ENCODE results near the gene RNF7.

Gene RNF7

GRCh38 chr3:141710888-141711616 lies 27.0 kb upstream of the RNF7 start:
- H4K20me1 ChIP-seq (ENCODE audit: insufficient read depth, low read length), result no peaks in the 10 kb centered on the region
- no peak overlapping the region for H3K27ac ChIP-seq (ENCODE audit: low read length)
- no peaks in the 10 kb centered on the region for H3K9me2 ChIP-seq (replicated peaks; ENCODE audit: insufficient read depth, low read length)
- no peaks in the 10 kb centered on the region for H3K36me3 ChIP-seq (replicated peaks; ENCODE audit: insufficient read depth, low read length)
- no peaks in the 10 kb centered on the region for H3K9me3 ChIP-seq (replicated peaks; ENCODE audit: insufficient read depth, low read length)
- no peak overlapping the region for H3K4me2 ChIP-seq (ENCODE audit: low read depth, low read length)
- TF ChIP-seq EZH2 (optimal IDR thresholded peaks at IDR 0.05; ENCODE audit: low read depth, low read length) (no peak), EZH2phosphoT487 (IDR thresholded peaks at IDR 0.05; ENCODE audit: low read length) (no peak)
- TF ChIP-seq, protein P1, sequence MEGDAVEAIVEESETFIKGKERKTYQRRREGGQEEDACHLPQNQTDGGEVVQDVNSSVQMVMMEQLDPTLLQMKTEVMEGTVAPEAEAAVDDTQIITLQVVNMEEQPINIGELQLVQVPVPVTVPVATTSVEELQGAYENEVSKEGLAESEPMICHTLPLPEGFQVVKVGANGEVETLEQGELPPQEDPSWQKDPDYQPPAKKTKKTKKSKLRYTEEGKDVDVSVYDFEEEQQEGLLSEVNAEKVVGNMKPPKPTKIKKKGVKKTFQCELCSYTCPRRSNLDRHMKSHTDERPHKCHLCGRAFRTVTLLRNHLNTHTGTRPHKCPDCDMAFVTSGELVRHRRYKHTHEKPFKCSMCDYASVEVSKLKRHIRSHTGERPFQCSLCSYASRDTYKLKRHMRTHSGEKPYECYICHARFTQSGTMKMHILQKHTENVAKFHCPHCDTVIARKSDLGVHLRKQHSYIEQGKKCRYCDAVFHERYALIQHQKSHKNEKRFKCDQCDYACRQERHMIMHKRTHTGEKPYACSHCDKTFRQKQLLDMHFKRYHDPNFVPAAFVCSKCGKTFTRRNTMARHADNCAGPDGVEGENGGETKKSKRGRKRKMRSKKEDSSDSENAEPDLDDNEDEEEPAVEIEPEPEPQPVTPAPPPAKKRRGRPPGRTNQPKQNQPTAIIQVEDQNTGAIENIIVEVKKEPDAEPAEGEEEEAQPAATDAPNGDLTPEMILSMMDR (IDR thresholded peaks at IDR 0.05; ENCODE audit: low read length), result no peak
- no peak for DNase-seq
- no peaks in the 10 kb centered on the region for H3F3A ChIP-seq (ENCODE audit: insufficient read depth, low read length)
- H3K27me3 ChIP-seq (replicated peaks; ENCODE audit: insufficient read depth, low read length), result no peaks in the 10 kb centered on the region
- no peak overlapping the region for H3K4me3 ChIP-seq (ENCODE audit: low read length)
- no peaks in the 10 kb centered on the region for H3K79me2 ChIP-seq (ENCODE audit: low read length)
- H2AFZ ChIP-seq (ENCODE audit: low read length), result no peak overlapping the region
- no peaks in the 10 kb centered on the region for H3K4me1 ChIP-seq (ENCODE audit: low read length)
- H3K9ac ChIP-seq (ENCODE audit: low read length), result no peak overlapping the region

- Histone ChIP-seq H3K36me3 (replicated peaks; ENCODE audit: insufficient read depth, low read length) (no peaks in the 10 kb centered on the region), H3K4me1 (ENCODE audit: low read length) (no peaks in the 10 kb centered on the region), H3F3A (ENCODE audit: insufficient read depth, low read length) (no peaks in the 10 kb centered on the region), H3K79me2 (ENCODE audit: low read length) (no peaks in the 10 kb centered on the region), H3K27ac (ENCODE audit: low read length) (no peak overlapping the region), H4K20me1 (ENCODE audit: insufficient read depth, low read length) (no peaks in the 10 kb centered on the region), H3K27me3 (replicated peaks; ENCODE audit: insufficient read depth, low read length) (no peaks in the 10 kb centered on the region), H3K4me2 (ENCODE audit: low read depth, low read length) (no peak overlapping the region), H3K9me3 (replicated peaks; ENCODE audit: insufficient read depth, low read length) (no peaks in the 10 kb centered on the region), H3K4me3 (ENCODE audit: low read length) (no peak overlapping the region), H3K9ac (ENCODE audit: low read length) (no peak overlapping the region), H2AFZ (ENCODE audit: low read length) (no peak overlapping the region), H3K9me2 (replicated peaks; ENCODE audit: insufficient read depth, low read length) (no peaks in the 10 kb centered on the region)
- DNase-seq, result no peak
- TF ChIP-seq EZH2 (optimal IDR thresholded peaks at IDR 0.05; ENCODE audit: low read depth, low read length), result no peak
Measured at GRCh38 chr3:141714671-141715070, 23.4 kb upstream of the RNF7 start.

GRCh38 chr3:141722081-141722480 lies 16.0 kb upstream of the RNF7 start:
- Histone ChIP-seq H3K4me2 (ENCODE audit: low read depth, low read length) (no peak overlapping the region), H4K20me1 (ENCODE audit: insufficient read depth, low read length) (no peaks in the 10 kb centered on the region), H3K36me3 (replicated peaks; ENCODE audit: insufficient read depth, low read length) (no peaks in the 10 kb centered on the region), H3K79me2 (ENCODE audit: low read length) (no peaks in the 10 kb centered on the region), H3K9me3 (replicated peaks; ENCODE audit: insufficient read depth, low read length) (no peaks in the 10 kb centered on the region), H3K4me3 (ENCODE audit: low read length) (no peak overlapping the region), H3F3A (ENCODE audit: insufficient read depth, low read length) (no peaks in the 10 kb centered on the region), H3K27ac (ENCODE audit: low read length) (no peak overlapping the region), H3K4me1 (ENCODE audit: low read length) (no peaks in the 10 kb centered on the region), H2AFZ (ENCODE audit: low read length) (no peak overlapping the region), H3K9ac (ENCODE audit: low read length) (no peak overlapping the region), H3K27me3 (replicated peaks; ENCODE audit: insufficient read depth, low read length) (no peaks in the 10 kb centered on the region), H3K9me2 (replicated peaks; ENCODE audit: insufficient read depth, low read length) (no peaks in the 10 kb centered on the region)
- DNase-seq, result no peak
- no peak for TF ChIP-seq EZH2phosphoT487 (IDR thresholded peaks at IDR 0.05; ENCODE audit: low read length)
- no peak for TF ChIP-seq EZH2 (optimal IDR thresholded peaks at IDR 0.05; ENCODE audit: low read depth, low read length)
- TF ChIP-seq, protein P1 (IDR thresholded peaks at IDR 0.05; ENCODE audit: low read length), result no peak

DNA sequence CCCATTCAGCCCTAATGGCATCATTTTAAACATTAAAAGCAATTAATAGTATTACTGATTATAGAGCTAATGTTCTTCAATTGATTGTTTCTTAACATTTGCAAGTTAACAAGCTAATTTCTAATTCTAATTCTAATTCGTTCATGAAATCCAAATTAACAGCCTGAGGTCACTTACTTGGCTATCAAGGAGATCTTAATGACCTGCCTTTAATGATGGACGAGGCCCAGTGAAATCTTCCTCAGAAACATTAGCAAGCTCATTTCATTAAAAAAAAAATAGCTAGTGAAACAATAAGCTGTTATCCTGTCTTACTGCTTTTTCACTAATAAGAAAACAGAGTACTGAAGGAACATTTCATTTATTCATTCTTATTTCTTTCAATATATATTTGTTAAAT lies 15.4 kb upstream of the RNF7 start:
- TF ChIP-seq EZH2 (optimal IDR thresholded peaks at IDR 0.05; ENCODE audit: low read depth, low read length) (no peak), EZH2phosphoT487 (IDR thresholded peaks at IDR 0.05; ENCODE audit: low read length) (no peak)
- TF ChIP-seq, protein P1 (IDR thresholded peaks at IDR 0.05; ENCODE audit: low read length), result no peak
- H3K79me2 ChIP-seq (ENCODE audit: low read length), result no peaks in the 10 kb centered on the region
- no peak overlapping the region for H3K9ac ChIP-seq (ENCODE audit: low read length)
- H3K27ac ChIP-seq (ENCODE audit: low read length), result no peak overlapping the region
- no peak for DNase-seq
- H3K36me3 ChIP-seq (replicated peaks; ENCODE audit: insufficient read depth, low read length), result no peaks in the 10 kb centered on the region
- no peak overlapping the region for H3K4me2 ChIP-seq (ENCODE audit: low read depth, low read length)
- no peaks in the 10 kb centered on the region for H3F3A ChIP-seq (ENCODE audit: insufficient read depth, low read length)
- H3K4me1 ChIP-seq (ENCODE audit: low read length), result no peaks in the 10 kb centered on the region
- H3K9me2 ChIP-seq (replicated peaks; ENCODE audit: insufficient read depth, low read length), result no peaks in the 10 kb centered on the region
- H4K20me1 ChIP-seq (ENCODE audit: insufficient read depth, low read length), result no peaks in the 10 kb centered on the region
- no peak overlapping the region for H3K4me3 ChIP-seq (ENCODE audit: low read length)
- H3K27me3 ChIP-seq (replicated peaks; ENCODE audit: insufficient read depth, low read length), result no peaks in the 10 kb centered on the region
- H3K9me3 ChIP-seq (replicated peaks; ENCODE audit: insufficient read depth, low read length), result no peaks in the 10 kb centered on the region
- no peak overlapping the region for H2AFZ ChIP-seq (ENCODE audit: low read length)
